H9 (cell line): ENCODE data around the gene ATP1A3. TPM values are rescaled to one million over a fixed set of nuclear protein-coding genes. Genes with fewer than 3 reads are reported as not detected.

Experiments
- DNase-seq: peaks from one replicate; pipeline ENCODE4 v3.0.0-alpha.2; 2017
- H2AFZ ChIP-seq: one replicate; pipeline ENCODE4 v1.6.1; 2013; ENCODE audit warnings: mild to moderate bottlenecking, low read length, control low read depth, moderate library complexity
- H2AK5ac ChIP-seq: 2 replicates; pipeline ENCODE4 v1.6.1; 2013; ENCODE audit warnings: low read length, control low read depth, mixed read lengths; ENCODE audit not compliant: insufficient read length
- H2BK120ac ChIP-seq: one replicate; pipeline ENCODE4 v1.6.1; 2013; ENCODE audit warnings: low read depth, mild to moderate bottlenecking, low read length, control low read depth, inconsistent platforms; ENCODE audit not compliant: poor library complexity, severe bottlenecking
- H2BK12ac ChIP-seq: 2 replicates; pipeline ENCODE4 v1.6.1; 2013; ENCODE audit warnings: low read length, control low read depth, mixed read lengths, low read depth; ENCODE audit not compliant: insufficient read length
- H2BK15ac ChIP-seq: 2 replicates; pipeline ENCODE4 v1.6.1; 2013; ENCODE audit warnings: low read depth, low read length, control low read depth
- H2BK20ac ChIP-seq: one replicate; pipeline ENCODE4 v1.6.1; 2013; ENCODE audit warnings: low read depth, mild to moderate bottlenecking, low read length, control low read depth, inconsistent platforms; ENCODE audit not compliant: poor library complexity, severe bottlenecking
- H2BK5ac ChIP-seq: 2 replicates; pipeline ENCODE4 v1.6.1; 2013; ENCODE audit warnings: low read length, control low read depth, mixed read lengths; ENCODE audit not compliant: insufficient read length
- H3K14ac ChIP-seq: 2 replicates; pipeline ENCODE4 v1.6.1; 2013; ENCODE audit warnings: low read length, control low read depth; ENCODE audit not compliant: insufficient read depth
- H3K18ac ChIP-seq: 2 replicates; pipeline ENCODE4 v1.6.1; 2013; ENCODE audit warnings: low read depth, mild to moderate bottlenecking, mixed read lengths, low read length, control low read depth; ENCODE audit not compliant: insufficient read length
- H3K23ac ChIP-seq: 2 replicates; pipeline ENCODE4 v1.6.1; 2013; ENCODE audit warnings: low read length, control low read depth, mixed read lengths, low read depth; ENCODE audit not compliant: insufficient read length
- H3K23me2 ChIP-seq: 2 replicates; pipeline ENCODE4 v1.6.1; 2013; ENCODE audit warnings: low read depth, mild to moderate bottlenecking, mixed read lengths, low read length, control low read depth; ENCODE audit not compliant: insufficient read length, poor library complexity, severe bottlenecking
- H3K27ac ChIP-seq: 2 replicates; pipeline ENCODE4 v1.5.1; 2013; ENCODE audit warnings: low read length, control low read depth, mixed read lengths, low read depth; ENCODE audit not compliant: insufficient read length
- H3K27me3 ChIP-seq: 2 replicates; pipeline ENCODE4 v1.6.1; 2013; ENCODE audit warnings: low read length, control low read depth, inconsistent platforms; ENCODE audit not compliant: insufficient read depth
- H3K4ac ChIP-seq: 2 replicates; pipeline ENCODE4 v1.6.1; 2013; ENCODE audit warnings: low read depth, mild to moderate bottlenecking, control low read depth, inconsistent platforms, low read length, moderate library complexity
- H3K4me1 ChIP-seq: 2 replicates; pipeline ENCODE4 v1.6.1; 2013; ENCODE audit warnings: low read length, control low read depth, inconsistent platforms; ENCODE audit not compliant: insufficient read depth
- H3K4me2 ChIP-seq: 2 replicates; pipeline ENCODE4 v1.6.1; 2013; ENCODE audit warnings: low read length, control low read depth, mixed read lengths; ENCODE audit not compliant: insufficient read length, insufficient read depth
- H3K56ac ChIP-seq: 2 replicates; pipeline ENCODE4 v1.6.1; 2013; ENCODE audit warnings: low read depth, mild to moderate bottlenecking, mixed read lengths, low read length, control low read depth; ENCODE audit not compliant: insufficient read length
- H3K79me1 ChIP-seq: 2 replicates; pipeline ENCODE4 v1.6.1; 2013; ENCODE audit warnings: low read depth, mild to moderate bottlenecking, moderate library complexity, low read length, control low read depth, inconsistent platforms; ENCODE audit not compliant: insufficient read depth, poor library complexity, severe bottlenecking
- H3K79me2 ChIP-seq: 2 replicates; pipeline ENCODE4 v1.6.1; 2013; ENCODE audit warnings: low read length, control low read depth, inconsistent platforms; ENCODE audit not compliant: insufficient read depth
- H3K9ac ChIP-seq: 2 replicates; pipeline ENCODE4 v1.6.1; 2013; ENCODE audit warnings: low read length, control low read depth, mixed read lengths; ENCODE audit not compliant: insufficient read length; ENCODE audit errors: extremely low read depth
- H3K9me3 ChIP-seq: one replicate; pipeline ENCODE4 v1.6.1; 2013; ENCODE audit warnings: low read depth, low read length, inconsistent platforms; ENCODE audit not compliant: control insufficient read depth
- H3T11ph ChIP-seq: one replicate; pipeline ENCODE4 v1.6.1; 2013; ENCODE audit warnings: mild to moderate bottlenecking, low read length, control low read depth, inconsistent platforms
- H4K20me1 ChIP-seq: one replicate; pipeline ENCODE4 v1.6.1; 2013; ENCODE audit not compliant: control insufficient read depth, insufficient read length, insufficient read depth
- H4K5ac ChIP-seq: 2 replicates; pipeline ENCODE4 v1.6.1; 2013; ENCODE audit warnings: low read depth, mild to moderate bottlenecking, mixed read lengths, low read length, control low read depth; ENCODE audit not compliant: insufficient read length
- H4K8ac ChIP-seq: replicated peaks from 2 replicates; pipeline ENCODE4 v1.6.1; 2013; ENCODE audit warnings: low read length, control low read depth, mixed read lengths, low read depth; ENCODE audit not compliant: insufficient read length
- H4K91ac ChIP-seq: 2 replicates; pipeline ENCODE4 v1.6.1; 2013; ENCODE audit warnings: low read depth, mild to moderate bottlenecking, moderate library complexity, mixed read lengths, low read length, control low read depth; ENCODE audit not compliant: insufficient read length
- H3K27ac Mint-ChIP-seq, 3 experiments: 2 replicates in 2 of 3; 3 replicates in 1 of 3; pipeline ENCODE4 v1.8.0; 2020 to 2021; ENCODE audit warnings: mixed read lengths in 3 of 3, mild to moderate bottlenecking in 1 of 3, moderate library complexity in 1 of 3
- H3K27me3 Mint-ChIP-seq: 2 replicates; pipeline ENCODE4 v1.8.0; 2021; ENCODE audit warnings: low read depth, mild to moderate bottlenecking, moderate library complexity, mixed read lengths
- H3K36me3 Mint-ChIP-seq, 3 experiments: 2 replicates in 2 of 3; 3 replicates in 1 of 3; pipeline ENCODE4 v1.8.0; 2020 to 2021; ENCODE audit warnings: low read depth in 3 of 3, mixed read lengths in 3 of 3; ENCODE audit not compliant: insufficient read depth in 1 of 3
- H3K4me1 Mint-ChIP-seq, 2 experiments: 2 replicates each; pipeline ENCODE4 v1.8.0; 2020; ENCODE audit warnings: mixed read lengths in 2 of 2
- H3K4me3 Mint-ChIP-seq, 2 experiments: 2 replicates in 1 of 2; 3 replicates in 1 of 2; pipeline ENCODE4 v1.8.0; 2020 to 2021; ENCODE audit warnings: mild to moderate bottlenecking in 2 of 2, mixed read lengths in 2 of 2, moderate library complexity in 1 of 2
- H3K9me3 Mint-ChIP-seq, 2 experiments: 2 replicates in 1 of 2; 3 replicates in 1 of 2; pipeline ENCODE4 v1.8.0; 2020; ENCODE audit warnings: mild to moderate bottlenecking in 2 of 2, mixed read lengths in 2 of 2, moderate library complexity in 1 of 2
- WGBS: extraction: QIAGEN DNeasy Blood & Tissue Kit; methylation state at CpG from one replicate; pipeline ENCODE4 v1.1.7; 2013; ENCODE audit warnings: missing lambda C conversion rate, low lambda C conversion rate, mixed read lengths; ENCODE audit not compliant: insufficient read length; ENCODE audit errors: extremely low coverage; 5-methylcytosine and 5-hydroxymethylcytosine counted together
- total RNA-seq: library from RNA; stranded (reverse); gene quantifications from 2 replicates; pipeline ENCODE4 v1.2.1, GENCODE V29; 2021
- TF ChIP-seq, protein P1 (sequence below): fragments of 200-600 bp; sonication (generic); conservative IDR thresholded peaks from 3 replicates; pipeline ENCODE4 v1.8.0; 2021; ENCODE audit warnings: antibody characterized with exemption, mild to moderate bottlenecking

Gene ATP1A3
- total RNA-seq, 1 experiment from 2014 or later, result 11.6 TPM

DNA sequence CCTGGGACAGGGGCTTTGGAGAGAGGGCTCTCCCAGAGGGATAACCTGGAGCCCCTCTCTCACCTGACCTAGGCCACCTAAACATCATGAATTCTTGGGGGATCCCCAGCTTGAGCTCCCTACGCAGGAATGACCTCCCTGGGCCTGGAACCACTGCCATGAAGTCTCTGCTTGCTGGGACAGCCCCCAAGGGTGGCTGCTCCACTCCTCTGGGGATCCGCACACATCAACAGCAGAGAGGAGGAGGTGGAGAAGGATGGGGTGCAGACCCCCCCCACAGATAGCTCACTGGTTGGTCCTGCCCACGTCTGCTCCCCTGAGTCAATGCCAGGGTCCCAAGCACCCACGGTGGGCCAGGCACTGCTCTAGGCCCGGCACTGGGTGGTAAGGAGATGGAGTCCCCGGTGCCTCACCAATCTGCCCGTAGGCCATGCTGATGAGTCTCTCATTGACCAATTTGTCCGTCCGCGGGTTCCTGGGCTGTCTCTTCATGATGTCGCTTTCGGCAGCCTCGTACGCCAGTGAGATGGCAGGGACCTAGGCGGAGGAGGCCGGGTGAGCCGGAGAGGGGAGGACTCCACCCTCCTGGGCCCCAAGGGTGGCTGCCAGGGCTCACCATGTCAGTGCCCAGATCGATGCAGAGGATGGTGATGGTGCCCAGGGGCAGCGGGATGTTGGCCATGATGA lies 24.1 kb downstream of the ATP1A3 start:
- no peak overlapping the region for H3K27ac ChIP-seq
- Mint-ChIP-seq H3K27me3 (no peaks in the 10 kb centered on the region; the same call in none of the 2 replicates), H3K36me3 (peaks cover 0 to 18% (median 7%) of the 10 kb centered on the region in 3 experiments; a peak in 3 of 7 replicates), H3K4me1 (peaks cover 0 to 4% of the 10 kb centered on the region in 2 experiments; a peak in 2 of 4 replicates), H3K9me3 (no peaks in the 10 kb centered on the region), H3K4me3 (no peak overlapping the region), H3K27ac (peak overlapping the region in 1 of 3 experiments; percentile 70; a peak in 1 of 7 replicates)
- H3K23me2 ChIP-seq, result no peaks in the 10 kb centered on the region
- no peak overlapping the region for H2BK120ac ChIP-seq
- TF ChIP-seq, protein P1, sequence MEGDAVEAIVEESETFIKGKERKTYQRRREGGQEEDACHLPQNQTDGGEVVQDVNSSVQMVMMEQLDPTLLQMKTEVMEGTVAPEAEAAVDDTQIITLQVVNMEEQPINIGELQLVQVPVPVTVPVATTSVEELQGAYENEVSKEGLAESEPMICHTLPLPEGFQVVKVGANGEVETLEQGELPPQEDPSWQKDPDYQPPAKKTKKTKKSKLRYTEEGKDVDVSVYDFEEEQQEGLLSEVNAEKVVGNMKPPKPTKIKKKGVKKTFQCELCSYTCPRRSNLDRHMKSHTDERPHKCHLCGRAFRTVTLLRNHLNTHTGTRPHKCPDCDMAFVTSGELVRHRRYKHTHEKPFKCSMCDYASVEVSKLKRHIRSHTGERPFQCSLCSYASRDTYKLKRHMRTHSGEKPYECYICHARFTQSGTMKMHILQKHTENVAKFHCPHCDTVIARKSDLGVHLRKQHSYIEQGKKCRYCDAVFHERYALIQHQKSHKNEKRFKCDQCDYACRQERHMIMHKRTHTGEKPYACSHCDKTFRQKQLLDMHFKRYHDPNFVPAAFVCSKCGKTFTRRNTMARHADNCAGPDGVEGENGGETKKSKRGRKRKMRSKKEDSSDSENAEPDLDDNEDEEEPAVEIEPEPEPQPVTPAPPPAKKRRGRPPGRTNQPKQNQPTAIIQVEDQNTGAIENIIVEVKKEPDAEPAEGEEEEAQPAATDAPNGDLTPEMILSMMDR, result no peak
- no peak overlapping the region for H3K23ac ChIP-seq
- H3K79me2 ChIP-seq, result no peaks in the 10 kb centered on the region
- no peak overlapping the region for H4K91ac ChIP-seq
- no peak overlapping the region for H2BK15ac ChIP-seq
- H2AK5ac ChIP-seq, result no peak overlapping the region
- no peak overlapping the region for H3K56ac ChIP-seq
- no peak overlapping the region for H3K18ac ChIP-seq
- H4K20me1 ChIP-seq, result no peaks in the 10 kb centered on the region
- no peak overlapping the region for H3K4me2 ChIP-seq
- H3K79me1 ChIP-seq, result no peaks in the 10 kb centered on the region
- H3K4me1 ChIP-seq, result no peaks in the 10 kb centered on the region
- no peak overlapping the region for H3K14ac ChIP-seq
- H3T11ph ChIP-seq, result no peak overlapping the region
- H2BK12ac ChIP-seq, result no peak overlapping the region
- DNase-seq, result no peak
- H4K8ac ChIP-seq, result no peak overlapping the region
- H3K9me3 ChIP-seq, result no peaks in the 10 kb centered on the region
- H2AFZ ChIP-seq, result no peak overlapping the region
- no peak overlapping the region for H2BK5ac ChIP-seq
- H3K27me3 ChIP-seq, result no peaks in the 10 kb centered on the region
- H4K5ac ChIP-seq, result no peak overlapping the region
- WGBS, result no CpG with 5 or more reads among the region's 19 CpGs
- H2BK20ac ChIP-seq, result no peak overlapping the region
- H3K4ac ChIP-seq, result no peak overlapping the region
- no peak overlapping the region for H3K9ac ChIP-seq
